ENCODE measurements around the gene PRKCD. TPM values are rescaled to one million over a fixed set of nuclear protein-coding genes. Genes with fewer than 3 reads are reported as not detected.

PRKCD gene
- total and polyA plus RNA-seq, 2 experiments from 2014 or later = 12.3 to 23.6 TPM

DNA sequence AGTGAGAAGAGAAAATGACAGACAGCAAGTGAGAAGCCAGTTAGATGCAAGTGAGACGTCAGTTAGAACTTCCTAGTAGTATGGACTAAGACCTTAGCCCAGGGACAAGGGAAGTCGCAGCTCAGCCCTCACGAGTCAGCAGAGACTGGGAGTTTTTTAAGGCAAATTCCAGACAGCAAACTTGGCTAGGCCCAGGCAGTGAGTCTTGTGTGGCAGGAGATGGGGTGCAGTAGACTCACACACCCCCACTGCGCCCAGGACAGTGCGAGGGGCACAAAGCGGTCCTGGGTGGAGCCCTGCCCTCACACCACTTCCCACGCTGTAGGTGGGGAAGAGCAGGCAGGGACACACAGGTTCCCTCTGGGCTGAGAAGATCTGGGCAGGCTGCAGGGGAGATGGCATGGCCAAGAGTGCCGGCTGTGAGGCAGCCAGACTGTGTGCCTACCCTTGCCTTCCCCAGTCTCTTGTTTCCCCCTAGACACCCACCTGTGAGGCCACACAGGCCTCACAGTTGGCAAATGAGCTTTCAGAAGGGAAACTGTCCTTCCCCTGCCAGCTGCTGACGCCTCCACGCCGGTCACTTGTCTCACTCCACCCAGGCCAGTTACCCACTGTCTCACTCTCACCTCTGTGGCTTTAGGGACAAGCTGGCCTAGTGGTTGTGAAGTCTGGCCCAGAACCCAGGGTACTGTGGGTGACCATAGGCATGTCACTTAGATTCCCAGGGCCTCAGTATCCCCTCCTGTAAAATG lies 13.7 kb upstream of the PRKCD start:
- H3K4me1 ChIP-seq (ENCODE audit: insufficient read depth) = peaks cover 10% of the 10 kb centered on the region
- DNase-seq (ENCODE audit: low spot score) = no peak
- H3K4me3 ChIP-seq = no peak overlapping the region
- H3K79me2 ChIP-seq = no peaks in the 10 kb centered on the region
- H3K27ac ChIP-seq = no peak overlapping the region
- H3K36me3 ChIP-seq (replicated peaks; ENCODE audit: insufficient read depth, low read depth) = no peaks in the 10 kb centered on the region
- H4K20me1 ChIP-seq (ENCODE audit: insufficient read depth, poor library complexity, severe bottlenecking) = no peaks in the 10 kb centered on the region
- WGBS (ENCODE audit: low lambda C conversion rate, missing lambda C conversion rate) = 89% methylated on average over 11 of the region's 11 CpGs
- H3K9me2 ChIP-seq (replicated peaks; ENCODE audit: insufficient read depth) = no peaks in the 10 kb centered on the region
- no peak overlapping the region for H2AFZ ChIP-seq
- H3K4me2 ChIP-seq = no peak overlapping the region
- no peaks in the 10 kb centered on the region for H3K9me3 ChIP-seq (ENCODE audit: low read depth)
- H3K27me3 ChIP-seq = no peaks in the 10 kb centered on the region
- TF ChIP-seq EZH2 (IDR thresholded peaks at IDR 0.05; ENCODE audit: borderline replicate concordance) (no peak), EZH2phosphoT487 (IDR thresholded peaks at IDR 0.05; ENCODE audit: low read depth, severe bottlenecking, unreplicated experiment) (no peak), CTCF (IDR thresholded peaks at IDR 0.05; ENCODE audit: poor library complexity) (no peak)

DNA sequence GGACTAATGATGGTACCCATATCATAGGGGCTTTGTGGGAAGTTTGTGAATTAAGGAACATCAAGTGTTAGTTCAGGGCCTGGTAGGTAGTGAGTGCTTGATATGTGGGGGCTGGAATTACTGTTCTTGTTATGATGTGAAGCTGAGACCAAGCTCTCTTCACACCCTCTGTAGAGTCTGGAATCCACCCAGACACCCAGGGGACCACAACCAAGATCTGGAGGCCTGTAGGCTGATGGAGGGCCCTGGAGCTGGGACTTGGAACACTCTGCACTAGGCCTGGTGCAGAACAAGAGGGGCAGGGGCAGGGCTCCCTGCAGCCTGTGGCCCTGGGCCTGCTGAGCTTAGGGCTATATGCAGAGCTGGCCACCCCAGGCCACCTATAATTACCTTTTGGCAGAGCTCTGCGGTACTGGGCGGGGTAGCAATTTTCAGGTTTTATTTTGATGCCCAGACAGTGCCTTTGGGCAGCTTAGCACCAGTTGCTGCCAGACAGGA lies 13.1 kb upstream of the PRKCD start:
- no peaks in the 10 kb centered on the region for H3K79me2 ChIP-seq
- H3K36me3 ChIP-seq (replicated peaks; ENCODE audit: insufficient read depth, low read depth) = no peaks in the 10 kb centered on the region
- no peaks in the 10 kb centered on the region for H3K27me3 ChIP-seq
- DNase-seq (ENCODE audit: low spot score) = no peak
- H3K4me2 ChIP-seq = no peak overlapping the region
- H2AFZ ChIP-seq = no peak overlapping the region
- H3K9me2 ChIP-seq (replicated peaks; ENCODE audit: insufficient read depth) = no peaks in the 10 kb centered on the region
- H4K20me1 ChIP-seq (ENCODE audit: insufficient read depth, poor library complexity, severe bottlenecking) = no peaks in the 10 kb centered on the region
- TF ChIP-seq EZH2 (IDR thresholded peaks at IDR 0.05; ENCODE audit: borderline replicate concordance) (no peak), EZH2phosphoT487 (IDR thresholded peaks at IDR 0.05; ENCODE audit: low read depth, severe bottlenecking, unreplicated experiment) (no peak), CTCF (IDR thresholded peaks at IDR 0.05; ENCODE audit: poor library complexity) (no peak)
- H3K4me3 ChIP-seq = no peak overlapping the region
- no peak overlapping the region for H3K27ac ChIP-seq
- 93% methylated on average over 2 of the region's 2 CpGs for WGBS (ENCODE audit: low lambda C conversion rate, missing lambda C conversion rate)
- H3K4me1 ChIP-seq (ENCODE audit: insufficient read depth) = peaks cover 10% of the 10 kb centered on the region
- H3K9me3 ChIP-seq (ENCODE audit: low read depth) = no peaks in the 10 kb centered on the region

- no peaks in the 10 kb centered on the region for H4K20me1 ChIP-seq (ENCODE audit: insufficient read depth, poor library complexity, severe bottlenecking)
- TF ChIP-seq EZH2phosphoT487 (IDR thresholded peaks at IDR 0.05; ENCODE audit: low read depth, severe bottlenecking, unreplicated experiment) = no peak
- no peak for TF ChIP-seq CTCF (IDR thresholded peaks at IDR 0.05; ENCODE audit: poor library complexity)
- no peak for TF ChIP-seq EZH2 (IDR thresholded peaks at IDR 0.05; ENCODE audit: borderline replicate concordance)
- H3K79me2 ChIP-seq = no peaks in the 10 kb centered on the region
- no peaks in the 10 kb centered on the region for H3K9me2 ChIP-seq (replicated peaks; ENCODE audit: insufficient read depth)
- H3K27ac ChIP-seq = no peak overlapping the region
- H3K4me1 ChIP-seq (ENCODE audit: insufficient read depth) = peaks cover 10% of the 10 kb centered on the region
- WGBS (ENCODE audit: low lambda C conversion rate, missing lambda C conversion rate) = 93% methylated on average over 12 of the region's 13 CpGs
- no peak overlapping the region for H3K4me2 ChIP-seq
- no peak for DNase-seq (ENCODE audit: low spot score)
- H3K4me3 ChIP-seq = no peak overlapping the region
- no peaks in the 10 kb centered on the region for H3K27me3 ChIP-seq
- H3K36me3 ChIP-seq (replicated peaks; ENCODE audit: insufficient read depth, low read depth) = no peaks in the 10 kb centered on the region
- no peaks in the 10 kb centered on the region for H3K9me3 ChIP-seq (ENCODE audit: low read depth)
- no peak overlapping the region for H2AFZ ChIP-seq
These were observed 11.9 kb upstream of the PRKCD start for GRCh38 chr3:53149006-53149690.
